PC-3 (cell line): ENCODE data around the gene C3orf62. TPM values are rescaled to one million over a fixed set of nuclear protein-coding genes. Genes with fewer than 3 reads are reported as not detected.

Experiments
- ATAC-seq: fragments of 200-7000 bp; cut with Tn5 transposase; 2 replicates; pipeline ENCODE4 v1.9.1; 2020; ENCODE audit warnings: mild to moderate bottlenecking, moderate library complexity
- BruUV-seq: library from RNA; stranded (reverse); fragments of 400-500 nt; replicated peaks from 2 replicates; lab custom pipeline; 2021; lab: Mats Ljungman, UMichigan
- CTCF ChIA-PET: fragments of 300-600 bp; sonication (Branson Sonifier 250); formaldehyde crosslinking; loops from one replicate; lab custom pipeline; 2022; ENCODE audit warnings: antibody characterized with exemption; lab: Charles Lee
- POLR2A ChIA-PET: fragments of 300-600 bp; sonication (Branson Sonifier 250); formaldehyde crosslinking; loops from one replicate; lab custom pipeline; 2022; ENCODE audit warnings: antibody characterized with exemption; ENCODE audit not compliant: unreplicated experiment; lab: Charles Lee
- DNase-seq: peaks from one replicate; pipeline ENCODE4 v3.0.0-alpha.2; 2015
- H2AFZ ChIP-seq: fragments of 300-600 bp; sonication (generic); 2 replicates; pipeline ENCODE4 v1.6.0; 2016; ENCODE audit warnings: antibody characterized with exemption, low read length
- H3F3A ChIP-seq: fragments of 300-600 bp; sonication (generic); one replicate; pipeline ENCODE4 v1.6.0; 2017; ENCODE audit warnings: antibody characterized with exemption, low read length, control low read depth, mild to moderate bottlenecking; ENCODE audit not compliant: unreplicated experiment
- H3K27ac ChIP-seq: fragments of 300-600 bp; sonication (generic); 2 replicates; pipeline ENCODE4 v1.5.1; 2016; ENCODE audit warnings: mild to moderate bottlenecking, low read length
- H3K27me3 ChIP-seq: fragments of 300-600 bp; sonication (generic); 2 replicates; pipeline ENCODE4 v1.6.1; 2016; ENCODE audit warnings: low read length, mixed read lengths
- H3K36me3 ChIP-seq: fragments of 300-600 bp; sonication (generic); 2 replicates; pipeline ENCODE4 v1.6.1; 2016; ENCODE audit warnings: low read depth, mixed run types, low read length, mixed read lengths
- H3K4me1 ChIP-seq: fragments of 300-600 bp; sonication (generic); 2 replicates; pipeline ENCODE4 v1.5.1; 2016; ENCODE audit warnings: low read length; ENCODE audit not compliant: insufficient read depth
- H3K4me2 ChIP-seq: fragments of 300-600 bp; sonication (generic); 2 replicates; pipeline ENCODE4 v1.6.0; 2016; ENCODE audit warnings: low read length
- H3K4me3 ChIP-seq: fragments of 300-600 bp; sonication (generic); 2 replicates; pipeline ENCODE4 v1.5.1; 2016; ENCODE audit warnings: mild to moderate bottlenecking, low read length, mixed read lengths
- H3K79me2 ChIP-seq: fragments of 300-600 bp; sonication (generic); 2 replicates; pipeline ENCODE4 v1.6.1; 2017; ENCODE audit warnings: low read length, mixed read lengths
- H3K9ac ChIP-seq: fragments of 300-600 bp; sonication (generic); 2 replicates; pipeline ENCODE4 v1.6.0; 2016; ENCODE audit warnings: mild to moderate bottlenecking, low read length
- H3K9me2 ChIP-seq: fragments of 300-600 bp; sonication (generic); replicated peaks from 2 replicates; pipeline ENCODE4 v1.6.1; 2016; ENCODE audit warnings: mixed run types, low read length, mixed read lengths
- H3K9me3 ChIP-seq: fragments of 300-600 bp; sonication (generic); 2 replicates; pipeline ENCODE4 v1.6.1; 2016; ENCODE audit warnings: low read length, mixed read lengths
- H4K20me1 ChIP-seq: fragments of 300-600 bp; sonication (generic); 2 replicates; pipeline ENCODE4 v1.6.1; 2016; ENCODE audit warnings: low read length, mixed read lengths
- EZH2 ChIP-seq: fragments of 300-600 bp; sonication (generic); IDR thresholded peaks from one replicate; pipeline ENCODE4 v1.6.1; 2017; ENCODE audit warnings: antibody characterized with exemption, mild to moderate bottlenecking, low read length; ENCODE audit not compliant: unreplicated experiment
- EZH2phosphoT487 ChIP-seq: fragments of 300-600 bp; sonication (generic); IDR thresholded peaks from 2 replicates; pipeline ENCODE4 v1.6.1; 2018; ENCODE audit warnings: mild to moderate bottlenecking, antibody characterized with exemption, low read length, borderline replicate concordance
- intact Hi-C: fragments of 100-400 bp; cut with micrococcal nuclease; formaldehyde crosslinking; loops from 2 replicates; pipeline ENCODE4 v1.9.0; 2023
- total RNA-seq: library from RNA; depleted of rRNA; stranded (reverse); fragments of >200 nt; gene quantifications from 2 replicates; pipeline ENCODE4 v1.2.3, GENCODE V29; 2014
- TF ChIP-seq, protein P1 (sequence below): fragments of 300-600 bp; sonication (generic); conservative IDR thresholded peaks from 2 replicates; pipeline ENCODE4 v1.5.1; 2017; ENCODE audit warnings: antibody characterized with exemption, low read depth, mild to moderate bottlenecking, low read length

C3orf62 gene
- total RNA-seq, 1 experiment from 2014 or later = 3.9 TPM

DNA sequence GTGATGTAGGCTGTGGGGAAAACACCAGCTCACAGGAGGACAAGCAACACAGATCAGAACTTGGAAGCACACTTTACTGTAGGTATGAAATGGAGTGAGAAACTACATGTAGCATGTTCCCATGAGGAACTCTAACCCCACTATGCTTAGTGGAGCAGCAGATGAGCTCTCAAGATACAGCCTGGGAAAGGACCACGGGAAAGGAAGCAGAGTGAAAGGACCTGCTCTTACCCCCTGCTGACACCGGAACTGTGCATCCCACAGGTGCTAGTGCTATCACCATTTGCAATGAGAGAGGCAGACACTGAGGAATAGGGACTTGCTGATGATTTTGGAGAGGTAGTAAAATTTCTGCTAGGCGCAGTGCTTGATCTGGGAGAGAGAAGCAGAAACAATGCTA, 34.3 kb upstream of the C3orf62 start:
- H3K4me2 ChIP-seq = no peak overlapping the region
- H3K4me1 ChIP-seq = no peaks in the 10 kb centered on the region
- ChIA-PET CTCF (no interaction called here), POLR2A (no interaction called here)
- intact Hi-C loops = no loop called here
- peaks cover 13% of the 10 kb centered on the region; the same call in 1 of the 2 replicates for H3K36me3 ChIP-seq
- no peak overlapping the region for H2AFZ ChIP-seq
- no peaks in the 10 kb centered on the region for H3K27me3 ChIP-seq
- no peaks in the 10 kb centered on the region for H3K9me3 ChIP-seq
- DNase-seq = no peak
- no peak for ATAC-seq
- no peaks in the 10 kb centered on the region for H3K9me2 ChIP-seq
- no peaks in the 10 kb centered on the region for H4K20me1 ChIP-seq
- BruUV-seq = no TSS peak
- H3K9ac ChIP-seq = no peak overlapping the region
- no peak overlapping the region for H3K27ac ChIP-seq
- no peak overlapping the region for H3K4me3 ChIP-seq
- no peak for TF ChIP-seq EZH2
- TF ChIP-seq EZH2phosphoT487 = no peak
- TF ChIP-seq, protein P1, sequence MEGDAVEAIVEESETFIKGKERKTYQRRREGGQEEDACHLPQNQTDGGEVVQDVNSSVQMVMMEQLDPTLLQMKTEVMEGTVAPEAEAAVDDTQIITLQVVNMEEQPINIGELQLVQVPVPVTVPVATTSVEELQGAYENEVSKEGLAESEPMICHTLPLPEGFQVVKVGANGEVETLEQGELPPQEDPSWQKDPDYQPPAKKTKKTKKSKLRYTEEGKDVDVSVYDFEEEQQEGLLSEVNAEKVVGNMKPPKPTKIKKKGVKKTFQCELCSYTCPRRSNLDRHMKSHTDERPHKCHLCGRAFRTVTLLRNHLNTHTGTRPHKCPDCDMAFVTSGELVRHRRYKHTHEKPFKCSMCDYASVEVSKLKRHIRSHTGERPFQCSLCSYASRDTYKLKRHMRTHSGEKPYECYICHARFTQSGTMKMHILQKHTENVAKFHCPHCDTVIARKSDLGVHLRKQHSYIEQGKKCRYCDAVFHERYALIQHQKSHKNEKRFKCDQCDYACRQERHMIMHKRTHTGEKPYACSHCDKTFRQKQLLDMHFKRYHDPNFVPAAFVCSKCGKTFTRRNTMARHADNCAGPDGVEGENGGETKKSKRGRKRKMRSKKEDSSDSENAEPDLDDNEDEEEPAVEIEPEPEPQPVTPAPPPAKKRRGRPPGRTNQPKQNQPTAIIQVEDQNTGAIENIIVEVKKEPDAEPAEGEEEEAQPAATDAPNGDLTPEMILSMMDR = no peak
- H3K79me2 ChIP-seq = no peaks in the 10 kb centered on the region
- no peaks in the 10 kb centered on the region for H3F3A ChIP-seq

GRCh38 chr3:49310677-49311076, 33.6 kb upstream of the C3orf62 start:
- H4K20me1 ChIP-seq = no peaks in the 10 kb centered on the region
- DNase-seq (no peak), ATAC-seq (no peak)
- H3K36me3 ChIP-seq = peaks cover 16% of the 10 kb centered on the region
- no peaks in the 10 kb centered on the region for H3K79me2 ChIP-seq
- intact Hi-C loops = no loop called here
- no peaks in the 10 kb centered on the region for H3K9me3 ChIP-seq
- H3K4me2 ChIP-seq = no peak overlapping the region
- H3K9ac ChIP-seq = no peak overlapping the region
- H3K9me2 ChIP-seq = no peaks in the 10 kb centered on the region
- H3K27me3 ChIP-seq = no peaks in the 10 kb centered on the region
- no peak for TF ChIP-seq EZH2
- TF ChIP-seq, protein P1 = no peak
- no peak for TF ChIP-seq EZH2phosphoT487
- no peaks in the 10 kb centered on the region for H3K4me1 ChIP-seq
- no peaks in the 10 kb centered on the region for H3F3A ChIP-seq
- ChIA-PET CTCF (no interaction called here), POLR2A (no interaction called here)
- no TSS peak for BruUV-seq
- no peak overlapping the region for H2AFZ ChIP-seq
- no peak overlapping the region for H3K4me3 ChIP-seq
- H3K27ac ChIP-seq = no peak overlapping the region

DNA sequence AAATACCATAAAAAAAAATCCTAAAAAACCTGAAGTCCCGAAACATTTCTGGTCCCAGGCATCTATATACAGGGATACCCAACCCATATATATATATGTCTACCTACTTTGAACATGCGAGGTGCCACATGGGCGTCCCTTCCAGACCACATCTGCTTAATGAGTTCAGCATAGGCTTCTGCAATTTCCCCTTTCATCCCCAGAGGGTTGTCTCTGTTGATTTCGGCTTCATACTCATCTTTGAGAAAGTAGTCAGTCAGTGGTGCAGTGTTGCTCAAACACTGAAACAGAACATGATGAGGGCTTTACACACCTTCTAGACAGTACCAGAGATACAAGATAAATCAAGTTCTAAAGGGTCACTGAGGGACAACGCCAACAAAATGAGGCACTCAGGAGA, 28.6 kb upstream of the C3orf62 start:
- Histone ChIP-seq H3K36me3 (peaks cover 38% of the 10 kb centered on the region), H3F3A (no peaks in the 10 kb centered on the region), H3K27ac (no peak overlapping the region), H4K20me1 (no peaks in the 10 kb centered on the region), H3K9me3 (no peaks in the 10 kb centered on the region), H2AFZ (no peak overlapping the region), H3K4me1 (0 out of 2 replicates have a peak, but pooled peaks cover 3% of the 10 kb centered on the region), H3K79me2 (no peaks in the 10 kb centered on the region), H3K9me2 (no peaks in the 10 kb centered on the region), H3K4me2 (no peak overlapping the region), H3K9ac (no peak overlapping the region), H3K27me3 (no peaks in the 10 kb centered on the region), H3K4me3 (no peak overlapping the region)
- intact Hi-C loops = no loop called here
- ATAC-seq (no peak), DNase-seq (no peak)
- ChIA-PET CTCF (no interaction called here), POLR2A (interaction anchor here (0.6 kb wide), 1 partner anchor 28 kb away, joined by 8 read pairs; no protein-coding TSS in a partner anchor)
- BruUV-seq = no TSS peak
- TF ChIP-seq, protein P1 = no peak
- TF ChIP-seq EZH2phosphoT487 = no peak
- no peak for TF ChIP-seq EZH2
